T-cell (primary cell): ENCODE data around the gene CCT2. TPM values are rescaled to one million over a fixed set of nuclear protein-coding genes. Genes with fewer than 3 reads are reported as not detected.

Experiments
- ATAC-seq, 4 experiments: fragments of 200-7000 bp in 3 of 4; fragments of 150-1000 bp in 1 of 4; cut with Tn5 transposase; replicated peaks in 1 of 4; 1 replicate in 3 of 4; 2 replicates in 1 of 4; pipeline ENCODE4 v1.10.0; 2021; ENCODE audit warnings: moderate library complexity in 3 of 4, mild to moderate bottlenecking in 2 of 4, moderate number of reproducible peaks in 1 of 4
- CTCF ChIA-PET, 2 donors: fragments of 300-600 bp; sonication (Branson Sonifier 250); formaldehyde crosslinking; loops; one replicate each; lab custom pipeline; 2022; ENCODE audit warnings: antibody characterized with exemption in 2 of 2; lab: Charles Lee
- POLR2A ChIA-PET, 2 donors: fragments of 300-600 bp; sonication (Branson Sonifier 250); formaldehyde crosslinking; loops; one replicate each; lab custom pipeline; 2022; ENCODE audit warnings: antibody characterized with exemption in 2 of 2; lab: Charles Lee
- DNase-seq, 35 experiments: peaks; one replicate each; pipeline versions ENCODE4 v3.0.0 to v3.0.0-alpha.2; 2013 to 2023
- H3K27ac ChIP-seq: one replicate; pipeline ENCODE4 v1.5.1; 2013; ENCODE audit warnings: low read length
- H3K27me3 ChIP-seq, 2 experiments: replicated peaks in 1 of 2; 1 replicate in 1 of 2; 2 replicates in 1 of 2; pipeline versions ENCODE4 v1.6.1 to v1.7.0; 2013; ENCODE audit warnings: low read length in 1 of 2, mixed read lengths in 1 of 2; ENCODE audit not compliant: control insufficient read depth in 2 of 2, insufficient read depth in 2 of 2; ENCODE audit errors: extremely low read depth in 1 of 2
- H3K36me3 ChIP-seq, 2 donors: 1 replicate in 1 of 2; 2 replicates in 1 of 2; pipeline versions ENCODE4 v1.6.1 to v1.7.0; 2013; ENCODE audit warnings: low read length in 1 of 2; ENCODE audit not compliant: control insufficient read depth in 2 of 2, insufficient read depth in 1 of 2; ENCODE audit errors: extremely low read depth in 1 of 2
- H3K4me1 ChIP-seq, 2 experiments: 1 replicate in 1 of 2; 2 replicates in 1 of 2; pipeline versions ENCODE4 v1.6.1 to v1.7.0; 2013; ENCODE audit warnings: low read length in 2 of 2, mixed read lengths in 1 of 2; ENCODE audit not compliant: insufficient read depth in 2 of 2, control insufficient read depth in 1 of 2; ENCODE audit errors: extremely low read depth in 1 of 2
- H3K4me3 ChIP-seq, 2 donors: 1 replicate in 1 of 2; 2 replicates in 1 of 2; pipeline versions ENCODE4 v1.5.1 to v1.7.0; 2013; ENCODE audit warnings: mild to moderate bottlenecking in 2 of 2, low read length in 1 of 2, moderate library complexity in 1 of 2; ENCODE audit not compliant: control insufficient read depth in 1 of 2; ENCODE audit errors: extremely low read depth in 1 of 2
- H3K9me3 ChIP-seq: 2 replicates; pipeline ENCODE4 v1.7.0; 2013
- H3K27ac Mint-ChIP-seq, 2 donors: one replicate each; pipeline ENCODE4 v1.8.0; 2020 to 2021; ENCODE audit warnings: mild to moderate bottlenecking in 2 of 2, mixed read lengths in 2 of 2
- H3K27me3 Mint-ChIP-seq, 2 donors: one replicate each; pipeline ENCODE4 v1.8.0; 2021 to 2022; ENCODE audit warnings: mixed read lengths in 2 of 2
- H3K36me3 Mint-ChIP-seq: one replicate; pipeline ENCODE4 v1.8.0; 2021; ENCODE audit warnings: mixed read lengths
- H3K4me1 Mint-ChIP-seq, 3 donors: one replicate each; pipeline ENCODE4 v1.8.0; 2020 to 2022; ENCODE audit warnings: mixed read lengths in 3 of 3, mild to moderate bottlenecking in 1 of 3
- H3K4me3 Mint-ChIP-seq, 3 donors: one replicate each; pipeline ENCODE4 v1.8.0; 2020 to 2022; ENCODE audit warnings: mild to moderate bottlenecking in 3 of 3, mixed read lengths in 3 of 3, moderate library complexity in 3 of 3
- H3K9me3 Mint-ChIP-seq, 3 donors: one replicate each; pipeline ENCODE4 v1.8.0; 2020 to 2022; ENCODE audit warnings: mixed read lengths in 3 of 3
- WGBS: methylation state at CpG from one replicate; pipeline ENCODE4 v1.1.5; 2013; ENCODE audit warnings: missing lambda C conversion rate; ENCODE audit not compliant: insufficient coverage; 5-methylcytosine and 5-hydroxymethylcytosine counted together
- total RNA-seq, 35 experiments: library from RNA in 6 of 35; stranded (reverse) in 6 of 35; fragments of 120-200 nt in 1 of 35; gene quantifications; one replicate each; pipeline versions ENCODE4 v1.2.1 to v1.2.4 and lab custom pipeline; 2013 to 2026

The CCT2 gene
- total RNA-seq, 5 donors from 2014 or later (not counting 1 experiment from before 2014, with no cell fraction given) = 108 to 183 (median 111) TPM

DNA sequence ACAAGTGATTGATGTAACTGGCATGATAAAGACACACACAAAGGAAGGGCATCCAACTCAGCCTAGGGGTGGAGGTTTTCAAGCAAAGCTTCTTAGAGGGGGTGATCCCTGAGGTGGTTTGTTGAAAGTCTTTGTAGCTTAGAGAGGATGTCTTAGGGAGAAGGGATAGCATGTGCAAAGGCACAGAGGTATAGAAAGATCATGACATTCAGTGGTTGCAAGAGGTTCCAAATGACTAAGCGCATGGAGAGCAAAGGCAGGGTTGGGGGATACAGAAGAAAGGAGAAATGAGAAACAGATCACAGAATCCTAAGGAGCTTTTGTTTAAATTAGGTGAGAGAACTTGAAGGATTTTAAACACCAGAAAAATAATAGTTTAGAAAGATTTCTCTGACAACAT is 5.2 kb upstream of the CCT2 start:
- POLR2A ChIA-PET = no interaction called here
- no peak overlapping the region for H3K4me3 Mint-ChIP-seq

GRCh38 chr12:69583203-69583602 is 2.1 kb upstream of the CCT2 start:
- CTCF ChIA-PET = interaction anchor here in 1 of 2 donors (0.9 kb wide), 1 partner anchor 14 kb away, joined by 3 read pairs; no protein-coding TSS in a partner anchor
- H3K27ac Mint-ChIP-seq = no peak overlapping the region
- no peaks in the 10 kb centered on the region for H3K27me3 ChIP-seq
- H3K27ac ChIP-seq = no peak overlapping the region
- H3K9me3 ChIP-seq = no peaks in the 10 kb centered on the region
- no peaks in the 10 kb centered on the region for H3K9me3 Mint-ChIP-seq
- no peak for ATAC-seq
- no peak overlapping the region for H3K4me3 ChIP-seq
- POLR2A ChIA-PET = interaction anchor here in 1 of 2 donors (0.5 kb wide), 1 partner anchor 17 kb away, joined by 4 read pairs; no protein-coding TSS in a partner anchor
- H3K36me3 ChIP-seq = peaks cover 0 to 12% of the 10 kb centered on the region in 2 donors
- no peaks in the 10 kb centered on the region for H3K27me3 Mint-ChIP-seq
- H3K36me3 Mint-ChIP-seq = peaks cover 2% of the 10 kb centered on the region
- peaks cover 8 to 14% (median 12%) of the 10 kb centered on the region in 3 donors for H3K4me1 Mint-ChIP-seq
- no peak overlapping the region for H3K4me3 Mint-ChIP-seq
- DNase-seq = no peak
- H3K4me1 ChIP-seq = peaks cover 7 to 10% of the 10 kb centered on the region in 2 experiments

More for the DNA sequence above, 5.2 kb upstream of the CCT2 start:
- H3K27me3 ChIP-seq = no peaks in the 10 kb centered on the region
- H3K27me3 Mint-ChIP-seq = no peaks in the 10 kb centered on the region
- peaks cover 0 to 3% of the 10 kb centered on the region in 2 experiments for H3K4me1 ChIP-seq
- no peaks in the 10 kb centered on the region for H3K9me3 ChIP-seq
- ATAC-seq = no peak
- H3K27ac ChIP-seq = no peak overlapping the region
- no peak for DNase-seq
- 100% methylated on average over 1 of the region's 1 CpG for WGBS
- no peaks in the 10 kb centered on the region for H3K36me3 Mint-ChIP-seq
- CTCF ChIA-PET = interaction anchor here (0.7 to 2.0 kb wide), 5 partner anchors 9 to 60 kb away, joined by 3 to 8 read pairs (median 4); no protein-coding TSS in a partner anchor
- peaks cover 0 to 5% (median 2%) of the 10 kb centered on the region in 3 donors for H3K4me1 Mint-ChIP-seq
- no peaks in the 10 kb centered on the region for H3K9me3 Mint-ChIP-seq
- H3K4me3 ChIP-seq = no peak overlapping the region
- peaks cover 0 to 6% of the 10 kb centered on the region in 2 donors for H3K36me3 ChIP-seq
- peak overlapping the region in 1 of 2 donors; percentile 1 for H3K27ac Mint-ChIP-seq

DNA sequence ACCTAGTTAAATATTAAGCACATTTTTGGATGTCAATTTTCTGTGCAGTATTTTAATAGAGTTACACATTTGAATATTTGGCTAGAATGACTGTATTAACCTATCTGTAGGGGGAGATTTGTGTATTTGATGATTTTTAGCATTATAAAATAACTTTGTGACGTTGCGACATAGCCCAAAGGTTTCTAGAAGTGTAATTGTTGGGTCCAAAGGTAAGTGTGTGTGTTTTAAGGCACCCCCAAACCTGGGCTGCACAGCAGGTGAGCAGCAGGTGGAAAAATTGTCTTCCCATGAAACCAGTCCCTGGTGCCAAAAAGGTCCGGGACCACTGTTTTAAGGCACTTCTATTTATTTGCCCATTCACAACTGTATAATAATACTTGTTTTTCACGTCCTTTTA is 3.3 kb downstream of the CCT2 start:
- Histone ChIP-seq H3K27ac (no peak overlapping the region), H3K9me3 (no peaks in the 10 kb centered on the region), H3K27me3 (no peaks in the 10 kb centered on the region), H3K4me3 (no peak overlapping the region), H3K36me3 (peaks cover 9 to 64% of the 10 kb centered on the region in 2 donors), H3K4me1 (peaks cover 7 to 10% of the 10 kb centered on the region in 2 experiments)
- ChIA-PET POLR2A (no interaction called here), CTCF (interaction anchor here in 1 of 2 donors (0.5 kb wide), 1 partner anchor 112 kb away, joined by 4 read pairs; no protein-coding TSS in a partner anchor)
- Mint-ChIP-seq H3K27ac (no peak overlapping the region), H3K27me3 (no peaks in the 10 kb centered on the region), H3K4me3 (no peak overlapping the region), H3K36me3 (peaks cover 38% of the 10 kb centered on the region), H3K9me3 (no peaks in the 10 kb centered on the region), H3K4me1 (peaks cover 8 to 21% (median 12%) of the 10 kb centered on the region in 3 donors)
- no peak for ATAC-seq
- DNase-seq = no peak
- WGBS = 100% methylated on average over 2 of the region's 4 CpGs

GRCh38 chr12:69589082-69589481 is 3.8 kb downstream of the CCT2 start:
- H3K27me3 Mint-ChIP-seq = no peaks in the 10 kb centered on the region
- no CpG with 5 or more reads among the region's 2 CpGs for WGBS
- H3K27me3 ChIP-seq = no peaks in the 10 kb centered on the region
- H3K4me3 Mint-ChIP-seq = no peak overlapping the region
- ATAC-seq (no peak), DNase-seq (no peak)
- CTCF ChIA-PET = interaction anchor here (0.5 to 0.6 kb wide), 2 partner anchors 113 to 868 kb away, joined by 3 to 4 read pairs; no protein-coding TSS in a partner anchor
- H3K4me1 Mint-ChIP-seq = peaks cover 8 to 21% (median 12%) of the 10 kb centered on the region in 3 donors
- H3K27ac ChIP-seq = no peak overlapping the region
- H3K4me3 ChIP-seq = no peak overlapping the region
- peaks cover 44% of the 10 kb centered on the region for H3K36me3 Mint-ChIP-seq
- POLR2A ChIA-PET = interaction anchor here (0.5 to 0.6 kb wide), 2 partner anchors 63 to 298 kb away, joined by 3 to 10 read pairs; no protein-coding TSS in a partner anchor
- H3K9me3 Mint-ChIP-seq = no peaks in the 10 kb centered on the region
- H3K36me3 ChIP-seq = peaks cover 9 to 70% of the 10 kb centered on the region in 2 donors
- no peak overlapping the region for H3K27ac Mint-ChIP-seq
- no peaks in the 10 kb centered on the region for H3K9me3 ChIP-seq
- H3K4me1 ChIP-seq = peaks cover 7 to 10% of the 10 kb centered on the region in 2 experiments

DNA sequence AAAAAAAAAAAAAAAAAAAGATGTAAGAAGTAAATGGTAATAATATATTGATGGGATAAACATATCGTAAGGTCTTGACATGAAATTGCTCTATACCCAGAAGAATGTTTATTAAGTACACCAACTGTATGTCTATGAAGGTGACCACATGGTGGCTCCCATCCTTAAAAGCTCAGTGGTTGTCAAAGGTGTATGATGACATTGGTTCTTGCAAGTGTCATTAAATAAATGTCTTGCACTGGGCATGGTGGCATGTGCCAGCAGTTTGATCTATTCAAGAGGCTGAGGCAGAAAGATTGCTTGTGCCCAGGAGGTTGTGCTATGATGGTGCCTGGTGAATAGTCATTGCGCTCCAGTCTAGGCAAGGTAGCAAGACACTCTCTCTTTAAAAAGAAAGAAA is 10.4 kb downstream of the CCT2 start:
- H3K4me3 Mint-ChIP-seq = no peak overlapping the region
- no peaks in the 10 kb centered on the region for H3K27me3 Mint-ChIP-seq
- POLR2A ChIA-PET = interaction anchor here (0.7 kb wide), 2 partner anchors 58 to 73 kb away, joined by 10 to 15 read pairs; no protein-coding TSS in a partner anchor
- peaks cover 0 to 8% (median 5%) of the 10 kb centered on the region in 3 donors for H3K4me1 Mint-ChIP-seq
- no CpG with 5 or more reads among the region's 2 CpGs for WGBS
- CTCF ChIA-PET = interaction anchor here in 1 of 2 donors (0.6 kb wide), 1 partner anchor 45 kb away, joined by 5 read pairs; no protein-coding TSS in a partner anchor
- ATAC-seq = no peak
- no peak overlapping the region for H3K27ac ChIP-seq
- H3K36me3 ChIP-seq = peaks cover 0 to 94% of the 10 kb centered on the region in 2 donors
- no peaks in the 10 kb centered on the region for H3K4me1 ChIP-seq
- H3K27ac Mint-ChIP-seq = no peak overlapping the region
- H3K36me3 Mint-ChIP-seq = peaks cover 63% of the 10 kb centered on the region
- no peaks in the 10 kb centered on the region for H3K27me3 ChIP-seq
- H3K4me3 ChIP-seq = no peak overlapping the region
- no peaks in the 10 kb centered on the region for H3K9me3 Mint-ChIP-seq
- DNase-seq = no peak
- no peaks in the 10 kb centered on the region for H3K9me3 ChIP-seq

- peaks cover 0 to 8% (median 5%) of the 10 kb centered on the region in 3 donors for H3K4me1 Mint-ChIP-seq
- Histone ChIP-seq H3K4me1 (no peaks in the 10 kb centered on the region), H3K36me3 (peaks cover 6 to 86% of the 10 kb centered on the region in 2 donors), H3K27me3 (no peaks in the 10 kb centered on the region), H3K9me3 (no peaks in the 10 kb centered on the region), H3K4me3 (no peak overlapping the region), H3K27ac (no peak overlapping the region)
- ChIA-PET CTCF (no interaction called here), POLR2A (no interaction called here)
- DNase-seq (no peak), ATAC-seq (no peak)
- H3K9me3 Mint-ChIP-seq = no peaks in the 10 kb centered on the region
- H3K27ac Mint-ChIP-seq = no peak overlapping the region
- no peaks in the 10 kb centered on the region for H3K27me3 Mint-ChIP-seq
- no CpG with 5 or more reads among the region's 4 CpGs for WGBS
- H3K36me3 Mint-ChIP-seq = peaks cover 68% of the 10 kb centered on the region
- no peak overlapping the region for H3K4me3 Mint-ChIP-seq
These were observed 13.0 kb downstream of the CCT2 start for GRCh38 chr12:69598174-69598753.
